ENCODE data around the gene PLEKHN1. TPM values are rescaled to one million over a fixed set of nuclear protein-coding genes. Genes with fewer than 3 reads are reported as not detected.

The PLEKHN1 gene
- total and polyA plus RNA-seq, 2 experiments from 2014 or later, result 0.36 to 0.60 TPM

DNA sequence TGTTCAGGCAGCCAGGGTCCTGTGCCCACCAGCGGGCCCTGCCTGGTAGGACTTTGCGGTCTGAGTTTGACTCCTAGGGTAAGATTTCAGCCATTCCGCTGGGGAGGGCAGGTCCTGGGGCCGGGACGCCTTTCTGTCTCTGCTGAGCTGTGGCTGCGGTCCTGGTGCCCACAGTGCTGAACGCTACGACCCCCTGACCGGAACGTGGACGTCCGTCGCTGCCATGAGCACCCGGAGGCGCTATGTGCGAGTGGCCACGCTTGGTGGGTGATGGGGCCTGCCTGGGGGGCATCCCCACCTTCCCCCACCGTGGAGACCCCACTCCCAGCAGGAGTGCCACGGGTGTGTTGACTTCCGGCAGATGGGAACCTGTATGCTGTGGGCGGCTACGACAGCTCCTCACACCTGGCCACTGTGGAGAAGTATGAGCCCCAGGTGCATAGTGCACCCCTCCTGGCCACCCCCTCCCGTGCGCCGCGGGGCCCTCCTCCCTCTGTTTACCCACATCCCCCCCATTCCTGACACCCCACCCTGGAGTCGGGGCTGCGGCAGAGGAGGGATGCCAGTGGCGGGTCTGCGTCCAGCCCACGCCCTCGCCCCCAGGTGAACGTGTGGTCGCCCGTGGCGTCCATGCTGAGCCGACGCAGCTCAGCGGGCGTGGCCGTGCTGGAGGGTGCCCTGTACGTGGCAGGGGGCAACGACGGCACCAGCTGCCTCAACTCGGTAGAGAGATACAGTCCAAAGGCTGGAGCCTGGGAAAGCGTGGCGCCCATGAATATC lies 2.3 kb upstream of the PLEKHN1 start:
- TF ChIP-seq, protein P1, sequence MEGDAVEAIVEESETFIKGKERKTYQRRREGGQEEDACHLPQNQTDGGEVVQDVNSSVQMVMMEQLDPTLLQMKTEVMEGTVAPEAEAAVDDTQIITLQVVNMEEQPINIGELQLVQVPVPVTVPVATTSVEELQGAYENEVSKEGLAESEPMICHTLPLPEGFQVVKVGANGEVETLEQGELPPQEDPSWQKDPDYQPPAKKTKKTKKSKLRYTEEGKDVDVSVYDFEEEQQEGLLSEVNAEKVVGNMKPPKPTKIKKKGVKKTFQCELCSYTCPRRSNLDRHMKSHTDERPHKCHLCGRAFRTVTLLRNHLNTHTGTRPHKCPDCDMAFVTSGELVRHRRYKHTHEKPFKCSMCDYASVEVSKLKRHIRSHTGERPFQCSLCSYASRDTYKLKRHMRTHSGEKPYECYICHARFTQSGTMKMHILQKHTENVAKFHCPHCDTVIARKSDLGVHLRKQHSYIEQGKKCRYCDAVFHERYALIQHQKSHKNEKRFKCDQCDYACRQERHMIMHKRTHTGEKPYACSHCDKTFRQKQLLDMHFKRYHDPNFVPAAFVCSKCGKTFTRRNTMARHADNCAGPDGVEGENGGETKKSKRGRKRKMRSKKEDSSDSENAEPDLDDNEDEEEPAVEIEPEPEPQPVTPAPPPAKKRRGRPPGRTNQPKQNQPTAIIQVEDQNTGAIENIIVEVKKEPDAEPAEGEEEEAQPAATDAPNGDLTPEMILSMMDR (IDR thresholded peaks at IDR 0.05; ENCODE audit: low read depth, low read length), result no peak
- H3K9me3 ChIP-seq (ENCODE audit: low read depth), result no peaks in the 10 kb centered on the region
- DNase-seq (ENCODE audit: low read depth in 1 of 2, low spot score in 1 of 2), result no peak
- H3K36me3 ChIP-seq, result no peaks in the 10 kb centered on the region
- peaks cover 42% of the 10 kb centered on the region for H3K27me3 ChIP-seq
- H3K27ac ChIP-seq, result no peak overlapping the region
- H3K4me1 ChIP-seq (ENCODE audit: low read depth), result no peaks in the 10 kb centered on the region
- no peak overlapping the region for H3K4me3 ChIP-seq

GRCh38 chr1:964691-965525 lies 1.4 kb upstream of the PLEKHN1 start:
- Histone ChIP-seq H3K27ac (no peak overlapping the region), H3K36me3 (no peaks in the 10 kb centered on the region), H3K4me1 (ENCODE audit: low read depth) (no peaks in the 10 kb centered on the region), H3K9me3 (ENCODE audit: low read depth) (no peaks in the 10 kb centered on the region), H3K27me3 (peaks cover 47% of the 10 kb centered on the region), H3K4me3 (no peak overlapping the region)
- TF ChIP-seq, protein P1 (IDR thresholded peaks at IDR 0.05; ENCODE audit: low read depth, low read length), result no peak
- DNase-seq (ENCODE audit: low read depth in 1 of 2, low spot score in 1 of 2), result no peak

DNA sequence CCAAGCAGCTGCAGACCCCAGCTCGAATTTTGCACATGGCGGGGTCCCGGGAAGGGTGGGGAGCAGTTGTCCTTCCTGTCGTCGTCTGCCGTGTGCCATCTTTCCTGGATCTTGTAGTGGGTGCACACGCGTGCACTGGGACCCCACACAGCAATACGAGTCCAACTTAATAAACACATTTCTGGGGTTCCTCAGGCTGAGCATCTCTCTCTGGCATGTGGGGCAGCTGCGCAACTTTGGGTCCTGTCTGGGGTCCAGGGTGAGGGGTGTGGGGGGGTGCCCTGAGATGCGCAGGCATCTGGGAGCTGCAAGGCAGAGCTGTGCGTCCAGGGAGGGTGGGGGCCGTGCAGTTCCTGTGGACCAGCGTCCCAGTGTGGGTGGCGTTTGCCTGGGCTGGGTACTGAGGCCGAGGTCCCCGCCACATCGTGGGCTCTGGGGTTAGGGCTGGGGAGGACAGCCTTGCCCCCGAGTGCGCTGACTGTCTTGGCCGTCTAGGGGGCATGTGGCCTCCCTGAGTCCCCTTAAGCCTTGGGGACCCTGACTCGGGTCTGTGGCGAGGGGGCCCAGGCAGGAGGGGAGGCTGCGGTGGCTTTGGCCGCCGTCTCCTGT lies 652 bp upstream of the PLEKHN1 start:
- peaks cover 54% of the 10 kb centered on the region for H3K27me3 ChIP-seq
- H3K36me3 ChIP-seq, result no peaks in the 10 kb centered on the region
- H3K4me3 ChIP-seq, result no peak overlapping the region
- H3K27ac ChIP-seq, result no peak overlapping the region
- H3K9me3 ChIP-seq (ENCODE audit: low read depth), result no peaks in the 10 kb centered on the region
- DNase-seq (ENCODE audit: low read depth in 1 of 2, low spot score in 1 of 2), result no peak
- no peaks in the 10 kb centered on the region for H3K4me1 ChIP-seq (ENCODE audit: low read depth)
- TF ChIP-seq, protein P1 (IDR thresholded peaks at IDR 0.05; ENCODE audit: low read depth, low read length), result no peak

GRCh38 chr1:966704-967300 lies 520 bp downstream of the PLEKHN1 start:
- Histone ChIP-seq H3K9me3 (ENCODE audit: low read depth) (no peaks in the 10 kb centered on the region), H3K4me3 (peak overlapping the region; percentile 20), H3K36me3 (no peaks in the 10 kb centered on the region), H3K4me1 (ENCODE audit: low read depth) (no peaks in the 10 kb centered on the region), H3K27ac (no peak overlapping the region), H3K27me3 (peaks cover 66% of the 10 kb centered on the region)
- DNase-seq (ENCODE audit: low read depth in 1 of 2, low spot score in 1 of 2), result peak; percentile 55 to 56
- TF ChIP-seq, protein P1 (IDR thresholded peaks at IDR 0.05; ENCODE audit: low read depth, low read length), result no peak
